Stimulated activated effector memory CD8-positive, alpha-beta T cell treated with anti-CD3 and anti-CD28 coated beads, Interleukin-12 subunit alpha, Interleukin-12 subunit beta, amount 100 ng/mL, for 72 hours (primary cell): ENCODE data around the gene POU6F2.

Experiments used
- ATAC-seq: fragments of 150-1000 bp; cut with Tn5 transposase; 2 replicates; pipeline ENCODE4 v1.10.0; 2021
- DNase-seq, 2 donors: peaks; one replicate each; pipeline ENCODE4 v3.0.0; 2021 to 2022; ENCODE audit warnings: low spot score in 2 of 2
- H3K27ac Mint-ChIP-seq: one replicate; pipeline ENCODE4 v1.8.0; 2022; ENCODE audit warnings: mild to moderate bottlenecking, mixed read lengths
- H3K36me3 Mint-ChIP-seq: one replicate; pipeline ENCODE4 v1.8.0; 2022; ENCODE audit warnings: mild to moderate bottlenecking, mixed read lengths
- H3K4me1 Mint-ChIP-seq: one replicate; pipeline ENCODE4 v1.8.0; 2022; ENCODE audit warnings: mixed read lengths
- H3K4me3 Mint-ChIP-seq: one replicate; pipeline ENCODE4 v1.8.0; 2022; ENCODE audit warnings: mild to moderate bottlenecking, mixed read lengths
- H3K9me3 Mint-ChIP-seq: one replicate; pipeline ENCODE4 v1.8.0; 2022; ENCODE audit warnings: mixed read lengths

Gene POU6F2

GRCh38 chr7:39027491-39027890, 49.8 kb downstream of the POU6F2 start:
- DNase-seq (no peak), ATAC-seq (no peak)
- Mint-ChIP-seq H3K9me3 (no peaks in the 10 kb centered on the region), H3K27ac (no peak overlapping the region), H3K36me3 (no peaks in the 10 kb centered on the region), H3K4me1 (no peaks in the 10 kb centered on the region), H3K4me3 (no peak overlapping the region)

- H3K9me3 Mint-ChIP-seq = no peaks in the 10 kb centered on the region
- H3K27ac Mint-ChIP-seq = no peak overlapping the region
- no peaks in the 10 kb centered on the region for H3K36me3 Mint-ChIP-seq
- H3K4me3 Mint-ChIP-seq = no peak overlapping the region
- H3K4me1 Mint-ChIP-seq = no peaks in the 10 kb centered on the region
- DNase-seq (no peak), ATAC-seq (no peak)
Observed at GRCh38 chr7:39033885-39034624, 56.3 kb downstream of the POU6F2 start.

GRCh38 chr7:39035156-39035555, 57.4 kb downstream of the POU6F2 start:
- ATAC-seq (no peak), DNase-seq (no peak)
- H3K9me3 Mint-ChIP-seq = no peaks in the 10 kb centered on the region
- no peaks in the 10 kb centered on the region for H3K36me3 Mint-ChIP-seq
- no peak overlapping the region for H3K27ac Mint-ChIP-seq
- H3K4me1 Mint-ChIP-seq = no peaks in the 10 kb centered on the region
- H3K4me3 Mint-ChIP-seq = no peak overlapping the region

- H3K36me3 Mint-ChIP-seq = no peaks in the 10 kb centered on the region
- no peak overlapping the region for H3K4me3 Mint-ChIP-seq
- H3K9me3 Mint-ChIP-seq = no peaks in the 10 kb centered on the region
- DNase-seq (no peak), ATAC-seq (no peak)
- no peaks in the 10 kb centered on the region for H3K4me1 Mint-ChIP-seq
- H3K27ac Mint-ChIP-seq = no peak overlapping the region
Observed at GRCh38 chr7:39035903-39036302, 58.2 kb downstream of the POU6F2 start.

GRCh38 chr7:39042670-39043069, 65.0 kb downstream of the POU6F2 start:
- H3K9me3 Mint-ChIP-seq = no peaks in the 10 kb centered on the region
- no peak overlapping the region for H3K27ac Mint-ChIP-seq
- no peak overlapping the region for H3K4me3 Mint-ChIP-seq
- H3K4me1 Mint-ChIP-seq = no peaks in the 10 kb centered on the region
- DNase-seq = no peak
- peak; percentile 32 for ATAC-seq
- no peaks in the 10 kb centered on the region for H3K36me3 Mint-ChIP-seq

GRCh38 chr7:39043531-39043930, 65.8 kb downstream of the POU6F2 start:
- no peak for ATAC-seq
- Mint-ChIP-seq H3K36me3 (no peaks in the 10 kb centered on the region), H3K9me3 (no peaks in the 10 kb centered on the region), H3K27ac (no peak overlapping the region), H3K4me1 (no peaks in the 10 kb centered on the region), H3K4me3 (no peak overlapping the region)
- DNase-seq = no peak

GRCh38 chr7:39044489-39044888, 66.8 kb downstream of the POU6F2 start:
- H3K4me1 Mint-ChIP-seq = no peaks in the 10 kb centered on the region
- no peak overlapping the region for H3K27ac Mint-ChIP-seq
- no peaks in the 10 kb centered on the region for H3K9me3 Mint-ChIP-seq
- ATAC-seq (no peak), DNase-seq (no peak)
- no peak overlapping the region for H3K4me3 Mint-ChIP-seq
- no peaks in the 10 kb centered on the region for H3K36me3 Mint-ChIP-seq

- Mint-ChIP-seq H3K36me3 (no peaks in the 10 kb centered on the region), H3K9me3 (no peaks in the 10 kb centered on the region), H3K27ac (no peak overlapping the region), H3K4me1 (no peaks in the 10 kb centered on the region), H3K4me3 (no peak overlapping the region)
- DNase-seq (no peak), ATAC-seq (no peak)
Observed at GRCh38 chr7:39045231-39045630, 67.5 kb downstream of the POU6F2 start.

GRCh38 chr7:39051279-39051678, 73.6 kb downstream of the POU6F2 start:
- ATAC-seq (no peak), DNase-seq (no peak)
- H3K9me3 Mint-ChIP-seq = peaks cover 1% of the 10 kb centered on the region
- H3K4me3 Mint-ChIP-seq = no peak overlapping the region
- H3K4me1 Mint-ChIP-seq = no peaks in the 10 kb centered on the region
- H3K36me3 Mint-ChIP-seq = no peaks in the 10 kb centered on the region
- H3K27ac Mint-ChIP-seq = no peak overlapping the region

- H3K36me3 Mint-ChIP-seq = no peaks in the 10 kb centered on the region
- no peak overlapping the region for H3K27ac Mint-ChIP-seq
- no peak overlapping the region for H3K4me3 Mint-ChIP-seq
- H3K4me1 Mint-ChIP-seq = no peaks in the 10 kb centered on the region
- ATAC-seq (no peak), DNase-seq (no peak)
- H3K9me3 Mint-ChIP-seq = peaks cover 3% of the 10 kb centered on the region
Observed at GRCh38 chr7:39051707-39052106, 74.0 kb downstream of the POU6F2 start.

GRCh38 chr7:39054731-39055130, 77.0 kb downstream of the POU6F2 start:
- no peak for ATAC-seq
- no peaks in the 10 kb centered on the region for H3K36me3 Mint-ChIP-seq
- DNase-seq = no peak
- H3K9me3 Mint-ChIP-seq = peaks cover 8% of the 10 kb centered on the region
- no peaks in the 10 kb centered on the region for H3K4me1 Mint-ChIP-seq
- H3K4me3 Mint-ChIP-seq = no peak overlapping the region
- H3K27ac Mint-ChIP-seq = no peak overlapping the region

- H3K4me3 Mint-ChIP-seq = no peak overlapping the region
- DNase-seq (no peak), ATAC-seq (no peak)
- H3K9me3 Mint-ChIP-seq = peaks cover 8% of the 10 kb centered on the region
- no peak overlapping the region for H3K27ac Mint-ChIP-seq
- no peaks in the 10 kb centered on the region for H3K4me1 Mint-ChIP-seq
- no peaks in the 10 kb centered on the region for H3K36me3 Mint-ChIP-seq
Observed at GRCh38 chr7:39056153-39056552, 78.4 kb downstream of the POU6F2 start.

GRCh38 chr7:39062811-39063210, 85.1 kb downstream of the POU6F2 start:
- no peaks in the 10 kb centered on the region for H3K4me1 Mint-ChIP-seq
- no peaks in the 10 kb centered on the region for H3K36me3 Mint-ChIP-seq
- H3K9me3 Mint-ChIP-seq = no peaks in the 10 kb centered on the region
- no peak for ATAC-seq
- no peak overlapping the region for H3K27ac Mint-ChIP-seq
- H3K4me3 Mint-ChIP-seq = no peak overlapping the region
- DNase-seq = no peak

GRCh38 chr7:39069031-39069430, 91.3 kb downstream of the POU6F2 start:
- H3K4me3 Mint-ChIP-seq = no peak overlapping the region
- no peak overlapping the region for H3K27ac Mint-ChIP-seq
- H3K4me1 Mint-ChIP-seq = no peaks in the 10 kb centered on the region
- no peaks in the 10 kb centered on the region for H3K9me3 Mint-ChIP-seq
- H3K36me3 Mint-ChIP-seq = no peaks in the 10 kb centered on the region
- DNase-seq (no peak), ATAC-seq (peak; percentile 24)

GRCh38 chr7:39069896-39070881, 92.5 kb downstream of the POU6F2 start:
- DNase-seq (no peak), ATAC-seq (peak; percentile 40)
- H3K36me3 Mint-ChIP-seq = no peaks in the 10 kb centered on the region
- no peak overlapping the region for H3K27ac Mint-ChIP-seq
- H3K4me1 Mint-ChIP-seq = no peaks in the 10 kb centered on the region
- H3K9me3 Mint-ChIP-seq = no peaks in the 10 kb centered on the region
- H3K4me3 Mint-ChIP-seq = no peak overlapping the region

- no peak for DNase-seq
- Mint-ChIP-seq H3K27ac (no peak overlapping the region), H3K9me3 (no peaks in the 10 kb centered on the region), H3K4me3 (no peak overlapping the region), H3K36me3 (no peaks in the 10 kb centered on the region), H3K4me1 (no peaks in the 10 kb centered on the region)
- no peak for ATAC-seq
Observed at GRCh38 chr7:39071116-39071515, 93.4 kb downstream of the POU6F2 start.
